ENCODE measurements around the gene ADAM30. TPM values are rescaled to one million over a fixed set of nuclear protein-coding genes. Genes with fewer than 3 reads are reported as not detected.

The ADAM30 gene
- 0.23 TPM in 1 of 2 replicates, not detected in the other for total RNA-seq

GRCh38 chr1:119896303-119896702, at the start of gene ADAM30:
ADAM30 (minus strand) TSS chr1:119896515; CDS start chr1:119896336, 179 bp downstream.

Other genes with a start within 250 kb of the ADAM30 start
- 5.2 TPM in 2 replicates for gene ZNF697, start 248.2 kb downstream of the ADAM30 start, total RNA-seq
- gene PHGDH, start 184.6 kb downstream of the ADAM30 start, total RNA-seq = 86.3 and 91.5 TPM in 2 replicates
- 0.46 and 1.1 TPM in 2 replicates for gene HMGCS2, start 127.6 kb downstream of the ADAM30 start, total RNA-seq
- not detected in 2 replicates for gene REG4, start 85.1 kb downstream of the ADAM30 start, total RNA-seq
- 35.6 and 46.4 TPM in 2 replicates for gene NOTCH2, start 173.1 kb upstream of the ADAM30 start, total RNA-seq